Fibroblast of skin of back (primary cell): ENCODE results near the gene LAMP5.

ENCODE experiments used
- DNase-seq: peaks from one replicate; pipeline ENCODE4 v3.0.0-alpha.2; 2013

Gene LAMP5

DNA sequence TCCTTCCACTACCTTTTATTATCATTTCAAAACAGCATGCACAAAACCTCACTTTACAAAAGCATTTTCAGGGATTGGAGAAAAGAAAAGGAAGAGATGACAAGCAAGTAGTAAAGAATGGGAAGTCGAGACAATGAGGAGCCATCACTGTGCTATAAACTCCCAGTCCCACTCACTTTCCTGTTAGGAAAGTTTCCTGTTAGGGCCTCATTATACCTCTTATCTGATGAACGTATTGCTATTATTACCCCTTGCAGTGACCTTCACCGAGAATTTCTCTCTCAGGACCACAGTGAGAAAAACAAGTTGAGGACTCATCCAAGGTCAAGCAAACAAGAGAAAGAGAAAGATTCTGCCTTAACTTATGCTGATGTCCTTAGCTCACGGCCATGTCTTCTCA, 28.8 kb downstream of the LAMP5 start:
- DNase-seq = no peak

DNA sequence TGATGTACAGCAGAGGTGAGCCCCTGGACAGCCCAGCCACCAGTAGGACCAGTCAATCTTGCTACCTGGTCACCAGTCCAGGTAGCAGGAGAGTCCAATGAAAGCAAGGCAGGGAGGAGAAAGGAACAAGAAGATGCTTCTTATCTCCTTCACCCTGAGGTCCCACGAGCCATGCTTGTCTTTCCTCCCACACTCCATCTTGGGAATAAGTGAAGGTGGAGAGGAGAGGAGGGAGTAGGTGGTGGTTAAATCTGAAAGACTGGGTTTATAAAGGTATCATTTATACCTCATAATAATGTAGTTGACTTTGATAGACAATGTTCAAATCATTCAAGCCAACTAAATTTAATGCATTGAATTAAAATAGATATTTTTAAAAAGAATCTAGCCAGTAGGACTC, 35.9 kb downstream of the LAMP5 start:
- no peak for DNase-seq

DNA sequence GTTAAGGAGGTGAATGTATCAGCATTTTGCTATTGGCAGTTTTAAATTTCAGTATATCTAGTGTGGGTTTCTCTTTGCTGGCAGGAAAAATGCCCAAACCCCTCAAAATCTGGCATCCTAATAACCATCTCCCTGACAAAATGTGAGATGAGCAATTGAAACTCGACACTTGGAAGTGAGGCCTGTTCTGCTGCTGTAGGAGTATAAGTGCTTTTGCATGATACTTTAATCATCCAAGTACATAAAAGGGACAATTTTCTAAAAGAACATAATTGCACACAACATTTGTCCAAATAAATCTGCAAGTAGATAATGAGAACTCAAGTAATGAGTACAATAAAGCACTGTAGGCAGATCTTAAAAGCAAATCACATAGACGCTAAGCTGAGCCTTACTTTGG, 36.5 kb downstream of the LAMP5 start:
- DNase-seq = no peak

DNA sequence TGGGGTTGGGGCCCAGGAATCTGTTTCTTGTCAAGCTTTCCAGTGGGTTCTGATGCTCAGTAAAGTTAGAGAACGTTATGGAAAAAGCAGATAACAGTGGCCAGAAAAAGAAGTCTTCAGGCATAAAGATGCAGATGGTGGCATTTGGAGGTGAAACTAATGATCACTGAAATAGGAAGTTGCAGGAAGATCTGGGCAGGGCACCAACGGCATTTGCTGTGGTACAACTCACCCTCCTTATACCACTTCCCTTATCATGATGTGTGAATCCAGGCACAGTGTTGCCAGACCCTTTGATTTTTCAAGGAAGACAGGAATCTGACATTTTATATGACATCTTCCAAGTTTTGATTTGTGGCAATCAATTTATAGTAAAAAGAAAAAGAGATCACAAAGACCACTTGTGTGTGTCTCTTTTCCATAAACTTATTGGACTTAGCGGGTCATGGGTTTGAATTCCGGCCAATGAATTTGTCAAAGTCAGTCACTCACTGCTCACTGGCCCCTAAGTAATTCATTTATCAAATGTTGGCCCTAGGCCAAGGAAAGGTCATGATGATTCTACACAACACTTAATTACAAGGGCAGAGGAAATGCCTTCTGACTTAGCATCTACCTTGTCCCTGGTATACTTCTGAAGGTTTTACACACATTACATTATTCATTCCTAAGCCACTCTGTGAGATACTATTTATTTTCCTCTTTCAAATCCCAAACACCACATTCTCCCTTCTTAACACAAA, 37.6 kb downstream of the LAMP5 start:
- DNase-seq = no peak

DNA sequence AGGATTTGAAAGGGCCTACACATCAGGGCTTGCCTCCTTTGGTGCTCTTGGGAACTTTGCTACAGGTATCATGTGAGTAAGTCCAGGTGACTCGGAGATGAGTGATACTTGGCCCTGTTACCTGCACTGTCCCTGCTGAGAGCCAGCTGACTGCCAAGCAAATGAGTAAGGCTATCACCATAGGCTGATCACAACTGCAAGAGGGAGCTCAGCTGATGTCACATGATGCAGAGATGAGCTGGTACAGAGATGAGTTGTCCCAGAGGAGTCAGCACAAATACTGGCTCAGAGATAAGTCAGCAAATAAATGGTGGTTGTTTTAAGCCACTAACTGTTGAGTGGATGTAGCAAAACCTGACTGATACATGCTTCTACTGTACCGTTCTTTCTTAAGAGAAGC, 41.4 kb downstream of the LAMP5 start:
- DNase-seq = peak; percentile 18

DNA sequence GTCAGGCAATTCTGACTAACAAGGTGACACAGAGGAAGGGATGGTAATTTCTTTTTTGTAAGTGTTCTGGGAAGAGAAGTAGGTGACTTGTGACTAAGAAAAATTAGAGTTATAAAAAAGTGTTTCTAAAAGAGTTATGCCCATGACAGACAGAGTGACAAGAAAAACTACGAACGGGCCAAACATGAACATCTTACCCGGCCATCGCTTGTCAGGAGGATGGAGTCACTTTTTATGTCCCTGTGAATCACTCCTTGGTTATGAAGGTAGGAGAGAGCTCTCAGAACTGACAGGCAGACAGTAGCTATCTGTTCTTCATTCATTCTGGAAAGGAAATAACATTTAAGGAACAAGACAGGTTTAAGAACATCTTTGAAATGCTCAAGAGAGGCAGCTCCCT, 43.0 kb downstream of the LAMP5 start:
- DNase-seq = no peak

DNA sequence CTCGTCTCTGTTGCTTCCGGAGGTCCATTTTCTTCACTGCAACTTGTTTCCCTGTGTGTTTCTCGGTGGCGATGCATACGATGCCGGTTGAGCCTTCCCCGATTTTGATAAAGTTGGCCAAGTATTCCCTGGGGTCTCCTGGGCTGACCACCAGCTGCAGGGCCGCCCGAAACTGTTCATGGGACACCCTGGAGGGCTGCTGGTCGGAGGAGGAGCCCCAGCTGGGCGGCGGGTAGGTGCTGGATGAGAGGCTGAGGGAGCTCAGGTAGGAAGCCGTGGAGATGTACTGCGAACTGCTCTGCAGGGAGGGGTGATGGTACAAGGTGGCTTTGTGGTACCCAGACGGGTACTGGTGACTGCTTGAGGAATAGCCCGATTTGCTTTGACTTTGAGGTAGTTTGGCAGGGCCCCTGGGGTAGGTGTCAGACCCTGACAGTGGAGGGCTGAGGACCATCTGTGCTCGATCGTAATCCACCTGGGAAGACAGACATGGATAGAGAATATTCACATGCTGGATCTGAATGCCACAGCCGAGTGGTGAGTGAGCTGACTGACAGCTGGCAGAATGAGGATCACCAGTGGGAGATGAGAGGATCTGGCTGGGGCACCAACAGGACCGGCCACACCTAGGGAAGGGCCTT, 51.6 kb downstream of the LAMP5 start:
- no peak for DNase-seq

DNA sequence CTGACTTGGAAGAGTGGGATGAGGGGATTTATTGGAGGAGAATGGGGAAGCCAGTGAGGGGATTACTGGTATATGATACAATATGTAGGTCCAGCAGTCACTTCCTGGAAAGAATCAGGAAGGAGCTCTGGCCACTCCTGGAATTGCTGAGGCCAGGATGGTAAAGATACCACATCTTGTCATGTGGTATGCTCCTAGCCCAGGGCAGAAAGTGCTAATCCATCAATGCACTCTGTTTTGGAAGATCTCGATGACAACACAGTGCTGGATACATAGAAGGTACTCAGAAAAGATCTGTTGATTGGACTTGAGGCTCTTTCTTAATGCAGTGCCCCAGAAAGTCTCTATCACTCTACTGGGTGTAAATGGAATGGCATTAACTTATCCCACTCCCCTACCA, 52.6 kb downstream of the LAMP5 start:
- no peak for DNase-seq

DNA sequence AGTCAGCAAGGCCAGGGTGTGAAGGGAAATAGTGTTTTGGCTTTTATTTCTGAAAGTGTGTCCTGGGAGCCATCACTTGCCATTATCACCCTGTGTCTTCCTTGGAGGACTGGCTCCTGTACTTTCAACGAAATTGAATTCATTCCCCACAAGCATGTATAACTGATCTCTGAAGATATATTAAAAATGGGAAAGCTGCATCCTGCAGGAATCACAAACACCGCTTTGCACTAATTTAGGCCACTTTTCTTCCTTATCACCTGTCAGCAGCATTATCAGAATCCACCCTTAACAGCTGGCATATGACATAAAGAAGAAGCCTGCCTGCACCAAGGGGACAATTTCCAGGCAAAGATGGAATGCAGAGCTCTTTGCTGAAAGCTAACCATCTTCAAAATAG, 56.2 kb downstream of the LAMP5 start:
- DNase-seq = no peak

DNA sequence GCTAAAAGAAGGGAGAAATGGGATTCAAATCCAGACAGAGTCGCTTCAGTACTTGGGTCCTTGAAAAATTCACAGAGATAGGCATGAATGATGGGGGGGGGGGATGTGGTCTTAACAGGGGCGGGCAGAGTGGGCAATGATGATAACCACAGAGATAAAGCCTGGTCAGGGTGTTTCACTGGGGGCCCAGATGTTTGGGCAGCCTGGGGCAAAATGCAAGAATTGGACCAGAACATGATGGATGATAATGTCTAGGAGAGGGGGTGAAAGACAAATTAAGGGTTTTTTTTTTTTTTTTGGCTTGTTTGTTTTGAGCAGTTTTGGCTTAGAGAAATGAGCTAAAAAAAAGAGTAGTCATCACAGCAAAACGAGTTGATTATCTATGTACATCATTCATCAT, 57.4 kb downstream of the LAMP5 start:
- no peak for DNase-seq

DNA sequence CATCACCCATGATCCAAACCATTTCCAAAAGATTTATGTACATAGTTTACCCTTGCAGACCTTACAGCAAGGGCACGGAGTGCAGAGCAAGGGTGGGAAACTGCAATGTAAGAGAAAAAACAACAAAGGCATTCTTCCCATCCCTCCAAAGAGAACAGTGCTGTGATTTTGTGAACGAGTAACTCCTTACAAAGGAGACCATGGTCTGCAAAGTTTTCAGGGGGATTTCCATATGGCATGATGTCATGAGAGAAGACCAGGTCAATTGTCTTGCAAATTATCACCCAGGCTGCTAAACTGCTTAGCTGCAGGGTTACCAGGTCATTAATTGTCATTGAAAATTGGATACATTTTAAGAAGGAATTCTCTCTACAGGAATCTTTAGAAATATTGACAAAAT, 58.3 kb downstream of the LAMP5 start:
- no peak for DNase-seq

DNA sequence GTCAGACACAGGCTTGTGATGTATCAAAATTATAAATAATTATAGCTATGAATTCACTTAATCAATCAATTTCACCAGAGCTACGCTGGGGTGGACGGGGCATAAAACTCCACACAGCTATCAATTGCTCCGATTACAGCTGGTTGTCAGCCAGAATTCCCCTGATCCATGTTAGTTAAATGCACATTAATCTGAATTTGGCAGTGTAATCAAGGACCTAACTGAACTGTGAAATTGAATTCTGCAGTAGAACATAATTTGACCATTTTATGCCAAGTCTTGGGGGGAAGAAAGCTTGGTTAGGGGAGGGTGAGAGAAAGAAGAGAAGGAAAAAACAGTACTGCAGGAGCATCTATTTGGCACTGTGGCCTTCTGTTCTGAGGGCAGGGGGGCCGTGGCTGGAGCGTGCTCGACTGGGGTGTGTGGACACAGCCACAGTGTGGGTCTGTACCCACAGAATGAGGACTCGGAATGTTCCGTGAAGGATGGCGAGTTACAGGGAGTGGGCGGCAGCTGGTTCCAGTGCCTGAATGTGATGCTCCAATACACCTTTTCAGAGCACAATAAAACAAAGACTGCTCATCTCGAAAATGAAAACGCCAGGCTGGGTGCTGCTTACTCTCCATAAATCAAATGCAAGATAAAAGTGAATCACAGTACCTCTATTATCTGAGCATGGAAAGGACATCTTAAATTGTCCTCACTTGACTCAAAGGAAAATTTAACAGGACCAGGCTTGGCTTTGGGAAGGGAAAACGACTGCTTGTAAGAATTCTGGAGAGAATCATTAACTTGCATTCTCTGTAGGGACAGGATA, 59.2 kb downstream of the LAMP5 start:
- no peak for DNase-seq

DNA sequence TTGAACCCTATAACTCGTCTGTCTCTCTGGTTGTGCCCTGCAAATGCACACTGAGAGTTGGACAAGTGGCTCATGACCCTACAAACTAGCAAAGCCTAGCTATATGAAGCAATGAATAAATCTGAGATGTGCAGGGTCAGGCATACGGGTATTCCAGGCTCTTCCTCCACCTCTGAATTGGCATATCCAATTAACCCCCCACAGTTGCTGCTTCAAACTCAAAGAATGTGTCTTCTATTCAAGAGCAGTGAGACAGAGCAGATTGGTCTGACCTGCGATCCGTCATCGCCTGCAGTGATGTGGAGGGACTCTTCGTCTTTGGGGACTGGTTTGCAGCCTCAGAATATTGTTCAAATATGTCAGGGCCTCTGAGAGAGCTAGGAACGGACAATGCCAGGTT, 59.8 kb downstream of the LAMP5 start:
- no peak for DNase-seq

DNA sequence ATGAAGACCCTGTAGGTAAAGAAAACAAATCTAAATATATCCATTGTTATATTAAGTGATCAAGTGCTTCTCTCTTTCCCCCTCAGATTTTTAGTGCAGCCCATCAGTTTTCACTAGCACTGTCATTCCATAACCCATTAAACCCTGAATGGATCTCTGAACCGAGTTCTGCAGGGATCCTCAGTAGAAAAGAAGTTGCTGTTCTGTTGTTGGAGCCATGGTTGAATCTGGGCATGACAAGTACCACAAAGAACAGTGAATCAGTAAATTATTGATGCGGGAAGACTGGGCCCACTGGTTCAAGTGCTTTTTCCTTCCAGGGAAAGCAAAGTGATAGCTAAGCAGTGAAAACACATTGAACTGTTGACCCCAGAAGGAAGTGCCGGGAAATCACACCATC, 60.4 kb downstream of the LAMP5 start:
- DNase-seq = no peak

DNA sequence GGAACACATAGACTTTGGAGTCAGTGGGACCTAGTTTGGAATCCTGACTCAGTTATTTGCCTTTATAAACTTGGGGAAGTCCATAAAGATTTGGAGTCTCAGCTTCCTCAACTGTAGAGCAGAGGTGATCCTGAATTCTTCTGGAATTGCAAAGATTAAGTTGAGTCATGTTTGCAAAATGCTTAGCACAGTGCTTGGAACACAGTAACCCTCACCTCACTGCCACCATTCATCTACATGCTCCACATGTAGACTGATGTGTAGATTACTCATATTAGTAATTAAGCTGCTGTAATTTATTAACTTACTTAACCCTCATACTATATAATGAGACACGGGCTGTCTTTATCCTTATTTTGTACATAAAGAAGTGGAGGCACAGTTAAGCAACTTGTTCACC, 61.4 kb downstream of the LAMP5 start:
- DNase-seq = no peak

DNA sequence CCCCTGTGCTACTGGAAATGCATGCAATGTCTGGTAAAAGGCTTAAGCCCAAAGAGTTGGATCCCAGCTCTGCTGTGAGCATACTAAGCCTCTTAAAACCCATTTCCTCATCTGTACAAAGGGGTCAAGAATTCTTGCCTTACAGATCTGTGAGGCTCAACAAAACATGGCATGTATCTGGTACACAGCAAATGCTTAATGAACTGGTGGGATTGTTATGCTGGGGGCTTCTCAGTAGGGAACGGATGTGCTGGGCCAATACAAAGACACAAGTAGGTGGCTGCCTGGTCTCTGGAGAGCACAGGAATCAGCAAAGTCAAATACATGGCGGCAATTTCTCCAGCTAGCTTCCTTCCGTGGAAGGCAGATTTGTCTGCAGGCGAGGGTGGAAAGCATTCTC, 62.3 kb downstream of the LAMP5 start:
- no peak for DNase-seq

DNA sequence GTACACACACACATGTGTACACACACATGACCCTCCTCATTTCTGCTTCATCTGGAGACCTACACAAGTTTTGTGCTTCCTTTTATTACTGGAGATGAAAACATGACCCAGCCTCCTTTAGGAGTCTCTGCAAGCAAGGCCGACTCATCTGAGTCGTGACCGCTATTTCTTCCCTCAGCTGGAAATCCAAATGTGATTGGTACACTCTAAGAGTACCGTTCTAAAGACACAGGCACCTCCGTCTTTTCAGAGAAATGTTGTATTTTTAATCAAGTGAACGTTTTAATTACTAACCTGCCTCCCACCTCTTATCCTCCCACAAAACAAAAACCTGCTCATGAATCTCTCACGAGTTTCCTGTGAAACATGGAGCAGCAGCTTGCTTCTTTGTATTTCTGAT, 63.0 kb downstream of the LAMP5 start:
- DNase-seq = no peak

DNA sequence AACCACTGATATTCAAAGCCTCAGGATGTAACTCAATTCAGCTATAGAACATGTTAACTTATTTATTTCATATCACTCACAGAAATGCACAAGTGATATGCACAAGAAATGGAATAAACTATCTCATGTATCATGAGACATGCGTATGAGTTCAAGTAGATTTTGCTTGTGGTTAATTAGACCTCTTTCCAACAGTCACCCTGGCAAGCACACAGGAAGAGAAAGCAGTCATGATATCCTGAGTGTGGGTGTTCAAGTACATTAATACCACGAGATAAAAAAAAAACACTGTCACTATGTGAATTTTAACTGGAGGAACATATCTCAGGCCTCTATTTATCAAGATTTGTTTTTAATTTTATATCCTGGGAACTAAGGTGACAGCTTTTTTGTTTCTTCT, 64.2 kb downstream of the LAMP5 start:
- no peak for DNase-seq
